Measurements from ENCODE around the gene SARM1. TPM values are rescaled to one million over a fixed set of nuclear protein-coding genes. Genes with fewer than 3 reads are reported as not detected.

SARM1 gene
- total RNA-seq, 1 experiment from 2014 or later = 5.1 TPM

DNA sequence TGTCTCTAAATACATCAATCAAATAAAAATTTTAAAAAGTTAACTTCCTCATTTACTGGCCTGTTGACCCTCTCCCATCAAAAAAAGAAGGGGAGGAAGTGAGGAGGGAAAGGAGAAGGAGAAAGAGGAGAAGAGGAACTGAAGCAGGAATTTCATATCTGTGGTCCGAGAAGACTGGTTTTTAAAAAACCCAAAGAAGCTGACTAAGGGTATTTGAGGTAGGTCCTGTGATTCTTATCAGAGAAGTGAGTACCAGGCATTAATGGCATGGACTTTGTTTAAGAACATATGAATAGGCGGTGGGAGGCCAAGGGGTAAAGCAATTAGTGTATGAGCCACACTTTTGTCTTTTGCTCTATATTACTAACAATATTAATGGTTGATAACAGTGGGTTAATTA lies 32.5 kb downstream of the SARM1 start:
- H2AFZ ChIP-seq (ENCODE audit: low read length) = no peak overlapping the region
- no peak overlapping the region for H2BK20ac ChIP-seq (ENCODE audit: low read depth, low read length, poor library complexity, severe bottlenecking)
- H3K9ac ChIP-seq (ENCODE audit: extremely low read depth, insufficient read length, low read length) = no peak overlapping the region
- no peak overlapping the region for H2AK5ac ChIP-seq (ENCODE audit: insufficient read length, low read length)
- TF ChIP-seq, protein P1, sequence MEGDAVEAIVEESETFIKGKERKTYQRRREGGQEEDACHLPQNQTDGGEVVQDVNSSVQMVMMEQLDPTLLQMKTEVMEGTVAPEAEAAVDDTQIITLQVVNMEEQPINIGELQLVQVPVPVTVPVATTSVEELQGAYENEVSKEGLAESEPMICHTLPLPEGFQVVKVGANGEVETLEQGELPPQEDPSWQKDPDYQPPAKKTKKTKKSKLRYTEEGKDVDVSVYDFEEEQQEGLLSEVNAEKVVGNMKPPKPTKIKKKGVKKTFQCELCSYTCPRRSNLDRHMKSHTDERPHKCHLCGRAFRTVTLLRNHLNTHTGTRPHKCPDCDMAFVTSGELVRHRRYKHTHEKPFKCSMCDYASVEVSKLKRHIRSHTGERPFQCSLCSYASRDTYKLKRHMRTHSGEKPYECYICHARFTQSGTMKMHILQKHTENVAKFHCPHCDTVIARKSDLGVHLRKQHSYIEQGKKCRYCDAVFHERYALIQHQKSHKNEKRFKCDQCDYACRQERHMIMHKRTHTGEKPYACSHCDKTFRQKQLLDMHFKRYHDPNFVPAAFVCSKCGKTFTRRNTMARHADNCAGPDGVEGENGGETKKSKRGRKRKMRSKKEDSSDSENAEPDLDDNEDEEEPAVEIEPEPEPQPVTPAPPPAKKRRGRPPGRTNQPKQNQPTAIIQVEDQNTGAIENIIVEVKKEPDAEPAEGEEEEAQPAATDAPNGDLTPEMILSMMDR (conservative IDR thresholded peaks at IDR 0.05) = no peak
- H3K23me2 ChIP-seq (ENCODE audit: insufficient read length, low read depth, low read length, poor library complexity, severe bottlenecking) = peaks cover 9% of the 10 kb centered on the region
- H3K23ac ChIP-seq (ENCODE audit: insufficient read length, low read depth, low read length) = no peak overlapping the region
- no peak overlapping the region for H3T11ph ChIP-seq (ENCODE audit: low read length)
- Mint-ChIP-seq H3K36me3 (ENCODE audit: insufficient read depth in 1 of 3, low read depth in 3 of 3) (peaks cover 0 to 6% (median 0%) of the 10 kb centered on the region in 3 experiments; a peak in 2 of 7 replicates), H3K4me1 (peaks cover 61 to 62% of the 10 kb centered on the region in 2 experiments), H3K4me3 (peak overlapping the region in 1 of 2 experiments; percentile 64; a peak in 1 of 5 replicates), H3K9me3 (no peaks in the 10 kb centered on the region), H3K27ac (no peak overlapping the region), H3K27me3 (ENCODE audit: low read depth) (peaks cover 66% of the 10 kb centered on the region)
- H2BK15ac ChIP-seq (ENCODE audit: low read depth, low read length) = no peak overlapping the region
- H3K27ac ChIP-seq (ENCODE audit: insufficient read length, low read depth, low read length) = no peak overlapping the region
- WGBS (ENCODE audit: extremely low coverage, insufficient read length, low lambda C conversion rate) = no CpG with 5 or more reads among the region's 2 CpGs
- no peaks in the 10 kb centered on the region for H4K20me1 ChIP-seq (ENCODE audit: control insufficient read depth, insufficient read depth, insufficient read length)
- H4K5ac ChIP-seq (ENCODE audit: insufficient read length, low read depth, low read length) = no peak overlapping the region
- H3K4ac ChIP-seq (ENCODE audit: low read depth, low read length) = no peak overlapping the region
- no peaks in the 10 kb centered on the region; the same call in 1 of the 2 replicates for H3K27me3 ChIP-seq (ENCODE audit: insufficient read depth, low read length)
- no peak overlapping the region for H2BK5ac ChIP-seq (ENCODE audit: insufficient read length, low read length)
- H3K9me3 ChIP-seq (ENCODE audit: control insufficient read depth, low read depth, low read length) = no peaks in the 10 kb centered on the region
- H4K91ac ChIP-seq (ENCODE audit: insufficient read length, low read depth, low read length) = no peak overlapping the region
- H3K79me1 ChIP-seq (ENCODE audit: insufficient read depth, low read depth, low read length, poor library complexity, severe bottlenecking) = no peaks in the 10 kb centered on the region
- H2BK12ac ChIP-seq (ENCODE audit: insufficient read length, low read depth, low read length) = no peak overlapping the region
- no peak overlapping the region for H3K18ac ChIP-seq (ENCODE audit: insufficient read length, low read depth, low read length)
- peaks cover 13% of the 10 kb centered on the region; the same call in 1 of the 2 replicates for H3K4me1 ChIP-seq (ENCODE audit: insufficient read depth, low read length)
- no peak overlapping the region for H4K8ac ChIP-seq (replicated peaks; ENCODE audit: insufficient read length, low read depth, low read length)
- DNase-seq = no peak
- no peaks in the 10 kb centered on the region for H3K79me2 ChIP-seq (ENCODE audit: insufficient read depth, low read length)
- no peak overlapping the region for H3K14ac ChIP-seq (ENCODE audit: insufficient read depth, low read length)
- H3K56ac ChIP-seq (ENCODE audit: insufficient read length, low read depth, low read length) = no peak overlapping the region
- no peak overlapping the region for H3K4me2 ChIP-seq (ENCODE audit: insufficient read depth, insufficient read length, low read length)
- H2BK120ac ChIP-seq (ENCODE audit: low read depth, low read length, poor library complexity, severe bottlenecking) = no peak overlapping the region

All from H9 (cell line).